Ovary (tissue), 3 donors: ENCODE measurements around the gene SERTAD4.

ENCODE experiments used
- EP300 ChIP-seq: sonication (generic); formaldehyde crosslinking; IDR thresholded peaks from one replicate; pipeline ENCODE4 v1.6.1; 2017; ENCODE audit warnings: antibody characterized with exemption
- POLR2A ChIP-seq: fragments of 450-650 bp; IDR thresholded peaks from one replicate; pipeline ENCODE4 v1.6.1; 2017; ENCODE audit warnings: antibody characterized with exemption, mild to moderate bottlenecking, moderate library complexity
- TF ChIP-seq, protein P1 (sequence below), 3 donors: fragments of 450-650 bp in 2 of 3; fragments of 200-600 bp in 1 of 3; IDR thresholded peaks; one replicate each; pipeline versions ENCODE4 v1.5.1 to v1.8.0; 2016 to 2022; ENCODE audit warnings: antibody characterized with exemption in 3 of 3, mild to moderate bottlenecking in 1 of 3
- donor health status: DM: no; HTN: no; CAD: no.

GRCh38 chr1:210234329-210234757, 1.7 kb downstream of the SERTAD4 start:
- no peak for TF ChIP-seq POLR2A
- TF ChIP-seq, protein P1, sequence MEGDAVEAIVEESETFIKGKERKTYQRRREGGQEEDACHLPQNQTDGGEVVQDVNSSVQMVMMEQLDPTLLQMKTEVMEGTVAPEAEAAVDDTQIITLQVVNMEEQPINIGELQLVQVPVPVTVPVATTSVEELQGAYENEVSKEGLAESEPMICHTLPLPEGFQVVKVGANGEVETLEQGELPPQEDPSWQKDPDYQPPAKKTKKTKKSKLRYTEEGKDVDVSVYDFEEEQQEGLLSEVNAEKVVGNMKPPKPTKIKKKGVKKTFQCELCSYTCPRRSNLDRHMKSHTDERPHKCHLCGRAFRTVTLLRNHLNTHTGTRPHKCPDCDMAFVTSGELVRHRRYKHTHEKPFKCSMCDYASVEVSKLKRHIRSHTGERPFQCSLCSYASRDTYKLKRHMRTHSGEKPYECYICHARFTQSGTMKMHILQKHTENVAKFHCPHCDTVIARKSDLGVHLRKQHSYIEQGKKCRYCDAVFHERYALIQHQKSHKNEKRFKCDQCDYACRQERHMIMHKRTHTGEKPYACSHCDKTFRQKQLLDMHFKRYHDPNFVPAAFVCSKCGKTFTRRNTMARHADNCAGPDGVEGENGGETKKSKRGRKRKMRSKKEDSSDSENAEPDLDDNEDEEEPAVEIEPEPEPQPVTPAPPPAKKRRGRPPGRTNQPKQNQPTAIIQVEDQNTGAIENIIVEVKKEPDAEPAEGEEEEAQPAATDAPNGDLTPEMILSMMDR (IDR thresholded peaks at IDR 0.05): no peak
- TF ChIP-seq EP300: no peak
